Measurements from ENCODE around the gene EYA2.
"Not testable (repeated sequence)": the region's sequence is repeated elsewhere in the genome, so short reads cannot be mapped to it uniquely, and the experiment has no call there.

The EYA2 gene

GRCh38 chr20:46959821-46960220 lies 65.2 kb downstream of the EYA2 start:
- no peak for DNase-seq (ENCODE audit: low read depth)
- TF ChIP-seq, protein P1, sequence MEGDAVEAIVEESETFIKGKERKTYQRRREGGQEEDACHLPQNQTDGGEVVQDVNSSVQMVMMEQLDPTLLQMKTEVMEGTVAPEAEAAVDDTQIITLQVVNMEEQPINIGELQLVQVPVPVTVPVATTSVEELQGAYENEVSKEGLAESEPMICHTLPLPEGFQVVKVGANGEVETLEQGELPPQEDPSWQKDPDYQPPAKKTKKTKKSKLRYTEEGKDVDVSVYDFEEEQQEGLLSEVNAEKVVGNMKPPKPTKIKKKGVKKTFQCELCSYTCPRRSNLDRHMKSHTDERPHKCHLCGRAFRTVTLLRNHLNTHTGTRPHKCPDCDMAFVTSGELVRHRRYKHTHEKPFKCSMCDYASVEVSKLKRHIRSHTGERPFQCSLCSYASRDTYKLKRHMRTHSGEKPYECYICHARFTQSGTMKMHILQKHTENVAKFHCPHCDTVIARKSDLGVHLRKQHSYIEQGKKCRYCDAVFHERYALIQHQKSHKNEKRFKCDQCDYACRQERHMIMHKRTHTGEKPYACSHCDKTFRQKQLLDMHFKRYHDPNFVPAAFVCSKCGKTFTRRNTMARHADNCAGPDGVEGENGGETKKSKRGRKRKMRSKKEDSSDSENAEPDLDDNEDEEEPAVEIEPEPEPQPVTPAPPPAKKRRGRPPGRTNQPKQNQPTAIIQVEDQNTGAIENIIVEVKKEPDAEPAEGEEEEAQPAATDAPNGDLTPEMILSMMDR (conservative IDR thresholded peaks at IDR 0.05; ENCODE audit: low read depth, low read length) = no peak
- no peak overlapping the region for H3K4me3 ChIP-seq (ENCODE audit: low read depth, low read length)

DNA sequence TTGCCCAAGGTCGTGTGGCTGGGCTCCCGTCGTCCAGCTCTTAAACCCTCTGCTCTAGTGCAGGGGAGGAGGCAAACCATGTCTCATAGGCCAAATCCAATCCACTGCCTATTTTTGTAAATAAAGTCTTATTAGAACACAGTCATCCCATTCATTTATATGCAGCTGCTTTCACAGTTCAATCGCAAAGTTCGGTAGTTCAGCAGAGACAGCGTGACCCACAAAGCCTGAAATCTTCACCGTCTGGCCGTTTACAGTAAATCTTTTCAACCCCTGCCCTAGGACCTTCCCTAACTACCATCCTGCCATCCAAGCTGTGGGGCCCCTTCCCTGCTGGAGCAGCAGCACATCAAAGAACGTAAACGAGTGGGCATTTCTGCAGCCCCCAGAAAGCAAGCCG lies 65.9 kb downstream of the EYA2 start:
- no peak overlapping the region for H3K4me3 ChIP-seq (ENCODE audit: low read depth, low read length)
- DNase-seq (ENCODE audit: low read depth) = no peak
- TF ChIP-seq, protein P1 (conservative IDR thresholded peaks at IDR 0.05; ENCODE audit: low read depth, low read length) = no peak

DNA sequence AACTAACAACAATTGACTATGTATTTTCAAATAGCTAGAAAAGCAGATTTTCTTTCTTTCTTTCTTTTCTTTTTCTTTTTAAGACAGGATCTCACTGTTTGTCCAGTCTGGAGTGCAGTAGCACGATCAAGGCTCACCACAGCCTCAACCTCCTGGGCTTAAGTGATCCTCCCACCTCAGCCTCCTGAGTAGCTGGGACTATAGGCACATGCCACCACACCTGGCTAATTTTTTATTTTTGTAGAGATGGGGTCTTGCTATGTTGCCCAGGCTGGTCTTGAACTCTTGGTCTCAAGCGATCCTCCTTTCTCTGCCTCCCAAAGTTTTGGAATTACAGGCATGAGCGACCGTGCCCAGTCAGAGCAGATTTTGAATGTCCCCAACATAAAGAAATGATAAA lies 67.3 kb downstream of the EYA2 start:
- not testable (repeated sequence) for H3K4me3 ChIP-seq (ENCODE audit: low read depth, low read length); DNase-seq (ENCODE audit: low read depth)

GRCh38 chr20:46962452-46963195 lies 68.0 kb downstream of the EYA2 start:
- TF ChIP-seq, protein P1 (conservative IDR thresholded peaks at IDR 0.05; ENCODE audit: low read depth, low read length) = no peak
- H3K4me3 ChIP-seq (ENCODE audit: low read depth, low read length) = no peak overlapping the region
- no peak for DNase-seq (ENCODE audit: low read depth)

- no peak overlapping the region for H3K4me3 ChIP-seq (ENCODE audit: low read depth, low read length)
- TF ChIP-seq, protein P1 (conservative IDR thresholded peaks at IDR 0.05; ENCODE audit: low read depth, low read length) = no peak
- DNase-seq (ENCODE audit: low read depth) = no peak
Measured at GRCh38 chr20:46963196-46963529, 68.5 kb downstream of the EYA2 start.

GRCh38 chr20:46963758-46964617 lies 69.3 kb downstream of the EYA2 start:
- DNase-seq (ENCODE audit: low read depth) = peak; percentile 58
- H3K4me3 ChIP-seq (ENCODE audit: low read depth, low read length) = no peak overlapping the region
- TF ChIP-seq, protein P1 (conservative IDR thresholded peaks at IDR 0.05; ENCODE audit: low read depth, low read length) = no peak

- no peak for DNase-seq (ENCODE audit: low read depth)
- TF ChIP-seq, protein P1 (conservative IDR thresholded peaks at IDR 0.05; ENCODE audit: low read depth, low read length) = no peak
- no peak overlapping the region for H3K4me3 ChIP-seq (ENCODE audit: low read depth, low read length)
Measured at GRCh38 chr20:46964618-46965455, 70.2 kb downstream of the EYA2 start.
